HCT116 (cell line): ENCODE data around the gene ZFX.

Experiments used
- CTCF ChIP-seq, 3 experiments: fragments of 200-600 bp in 1 of 3; sonication (generic) in 1 of 3; IDR thresholded peaks in 2 of 3; conservative IDR thresholded peaks in 1 of 3; 2 replicates each; pipeline ENCODE4 v1.5.1; 2012 to 2017; ENCODE audit warnings: low read depth in 2 of 3, low read length in 2 of 3, antibody characterized with exemption in 1 of 3, borderline replicate concordance in 1 of 3, control low read depth in 1 of 3, mild to moderate bottlenecking in 1 of 3, mixed read lengths in 1 of 3, mixed run types in 1 of 3, moderate library complexity in 1 of 3; ENCODE audit not compliant: insufficient read depth in 1 of 3
- FOSL1 ChIP-seq: IDR thresholded peaks from 2 replicates; pipeline ENCODE4 v1.6.1; 2012; ENCODE audit warnings: low read depth
- POLR2A ChIP-seq: IDR thresholded peaks from 2 replicates; pipeline ENCODE4 v1.7.0; 2011; ENCODE audit warnings: borderline replicate concordance; ENCODE audit not compliant: insufficient read depth, insufficient read length; ENCODE audit errors: extremely low read depth
- POLR2AphosphoS5 ChIP-seq: IDR thresholded peaks from 2 replicates; pipeline ENCODE4 v1.6.1; 2011; ENCODE audit warnings: mild to moderate bottlenecking, low read depth, low read length, moderate library complexity
- SP1 ChIP-seq: IDR thresholded peaks from 2 replicates; pipeline ENCODE4 v1.6.1; 2012; ENCODE audit warnings: low read depth
- ZNF274 ChIP-seq: fragments of 200-500 bp; sonication (Bioruptor generic); IDR thresholded peaks from 2 replicates; pipeline ENCODE4 v1.6.1; 2014; ENCODE audit warnings: mild to moderate bottlenecking, low read depth, low read length, inconsistent platforms

GRCh38 chrX:24117258-24117657, 32.3 kb upstream of the ZFX start:
- TF ChIP-seq FOSL1: no peak
- no peak for TF ChIP-seq POLR2A
- TF ChIP-seq ZNF274: no peak
- no peak for TF ChIP-seq CTCF (IDR thresholded peaks at IDR 0.05 in 2 of 3, conservative IDR thresholded peaks at IDR 0.05 in 1 of 3; ENCODE audit: borderline replicate concordance in 1 of 3, insufficient read depth in 1 of 3, low read depth in 2 of 3, low read length in 2 of 3)
- TF ChIP-seq POLR2AphosphoS5: no peak
- TF ChIP-seq SP1: no peak
